HG03575 (cell line): ENCODE data around the gene SLC4A1AP.

Source experiments
- ATAC-seq: cut with Tn5 transposase; IDR thresholded peaks from one replicate; pipeline ENCODE4 v1.9.1; 2021; ENCODE audit not compliant: unreplicated experiment, insufficient number of reproducible peaks, low FRiP score; ENCODE audit errors: extremely low read depth

The SLC4A1AP gene

DNA sequence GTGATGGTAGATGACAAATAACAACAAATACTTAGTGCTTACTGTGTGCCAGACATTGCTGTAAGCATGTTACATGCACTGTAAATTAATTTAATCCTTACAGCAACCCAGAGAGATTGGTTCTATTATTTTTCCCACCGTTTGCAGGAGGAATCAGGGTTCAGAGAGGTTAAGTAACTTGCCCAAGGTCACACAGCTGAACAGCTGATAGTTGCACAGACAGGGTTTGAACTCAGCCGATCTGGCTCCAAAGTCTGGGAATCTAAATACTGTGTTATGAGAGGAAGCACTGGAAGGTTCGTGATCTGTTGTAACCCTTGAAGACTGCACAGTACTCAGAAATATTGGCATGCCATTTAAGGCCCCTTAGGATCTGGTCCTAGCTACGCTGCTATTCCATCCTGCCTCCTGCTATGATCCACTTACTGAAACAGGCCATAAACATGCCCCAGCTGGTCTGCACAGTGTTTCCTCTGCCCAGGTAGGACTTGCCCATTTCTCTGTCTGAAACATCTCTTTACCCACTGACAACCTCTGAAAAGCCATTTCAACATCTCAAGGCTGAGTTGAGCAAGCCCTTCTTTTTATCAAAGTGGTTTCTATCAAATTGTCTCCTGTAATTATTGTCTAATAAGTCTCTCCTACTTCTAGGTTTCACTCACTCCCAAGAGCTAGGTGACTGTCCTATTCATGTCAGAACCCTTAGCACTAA lies 67.4 kb downstream of the SLC4A1AP start:
- no peak for ATAC-seq

DNA sequence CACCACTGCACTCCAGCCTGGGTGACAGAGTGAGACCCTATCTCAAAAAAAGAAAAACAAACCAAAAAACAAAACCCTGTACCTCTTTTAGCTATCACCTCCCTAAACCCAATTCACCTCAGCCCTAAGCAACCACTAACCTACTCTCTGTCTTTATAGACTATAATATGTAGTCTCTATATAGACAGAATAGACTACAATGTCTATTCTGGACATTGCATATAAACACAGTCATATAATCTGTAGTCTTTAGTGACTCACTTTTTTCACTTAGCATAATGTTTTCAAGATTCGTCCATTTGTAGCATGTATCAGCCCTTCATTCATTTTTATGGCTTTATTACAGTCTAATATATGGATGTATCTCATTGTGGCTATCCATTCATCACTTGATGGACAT lies 70.6 kb downstream of the SLC4A1AP start:
- no peak for ATAC-seq

DNA sequence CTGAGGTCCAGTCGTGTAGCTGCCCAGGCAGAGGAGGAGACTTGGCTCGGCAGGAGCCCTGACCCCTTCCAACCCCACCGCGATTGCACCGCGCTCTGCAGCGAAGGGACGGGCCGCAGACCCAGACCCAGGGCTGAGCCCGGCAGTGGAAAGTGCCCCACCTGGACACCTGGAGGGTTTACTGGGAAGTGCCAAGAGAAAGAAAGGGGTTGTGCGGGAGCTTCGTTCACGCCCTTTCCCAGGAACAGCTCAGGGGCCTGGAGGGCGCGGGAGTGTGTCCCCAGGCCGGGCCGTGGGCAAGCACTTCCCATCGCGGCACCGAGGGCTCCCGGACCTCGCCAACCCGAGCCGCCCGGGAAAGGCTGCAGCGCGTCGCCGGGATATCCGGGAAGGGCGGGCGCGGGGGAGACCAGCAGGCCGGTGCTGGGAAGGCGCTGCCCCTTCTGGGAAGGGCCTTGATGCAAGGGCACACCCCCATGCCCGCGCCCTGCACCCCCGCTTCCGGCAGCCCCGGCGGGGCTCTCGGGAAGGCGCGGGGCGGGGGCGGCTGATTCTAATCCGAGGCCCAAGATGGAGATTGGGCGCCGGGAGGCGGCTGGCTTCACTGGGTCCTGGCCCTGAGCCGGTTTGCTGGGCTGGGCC lies 71.7 kb downstream of the SLC4A1AP start:
- no peak for ATAC-seq

DNA sequence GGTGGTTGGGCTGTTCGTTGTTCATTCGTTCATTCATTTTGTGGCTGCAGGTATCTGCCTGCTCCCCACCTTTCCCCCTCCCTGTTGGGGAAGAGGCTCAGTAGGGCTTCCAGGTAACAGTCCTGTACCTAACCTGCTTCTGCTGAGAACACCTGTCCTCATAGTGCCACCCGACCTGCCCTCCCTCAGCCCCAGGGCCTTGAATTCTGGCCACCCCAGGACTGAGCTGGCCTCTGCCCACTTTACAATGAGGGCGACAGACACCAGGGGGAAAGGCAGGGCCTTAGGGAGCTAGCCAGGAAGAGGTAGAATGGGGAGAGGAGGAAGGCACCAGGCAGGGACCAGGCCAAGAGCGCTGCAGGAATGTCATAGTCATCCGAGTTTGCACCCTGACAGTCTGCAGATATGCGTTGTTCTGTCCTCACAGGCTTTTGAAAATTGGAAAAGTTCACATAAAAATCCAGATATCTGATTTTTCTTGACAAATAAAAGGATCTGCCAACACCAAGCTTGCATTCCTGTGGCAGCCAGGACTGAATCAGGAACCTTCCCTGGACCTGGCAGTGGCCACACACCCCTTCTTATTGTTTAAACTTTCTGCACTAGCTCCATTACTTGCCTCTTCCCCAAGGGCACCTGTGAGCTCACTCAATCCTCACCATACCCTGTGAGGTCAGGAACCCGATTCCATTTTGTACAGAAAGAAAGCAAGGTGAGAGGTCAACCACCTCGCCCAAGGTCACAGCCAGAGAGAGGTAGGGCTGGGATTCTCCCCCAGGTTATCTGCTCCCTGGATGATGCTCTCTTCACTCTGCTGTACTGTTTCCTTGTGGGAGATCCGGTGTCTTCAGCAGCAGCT lies 72.6 kb downstream of the SLC4A1AP start:
- ATAC-seq: no peak

DNA sequence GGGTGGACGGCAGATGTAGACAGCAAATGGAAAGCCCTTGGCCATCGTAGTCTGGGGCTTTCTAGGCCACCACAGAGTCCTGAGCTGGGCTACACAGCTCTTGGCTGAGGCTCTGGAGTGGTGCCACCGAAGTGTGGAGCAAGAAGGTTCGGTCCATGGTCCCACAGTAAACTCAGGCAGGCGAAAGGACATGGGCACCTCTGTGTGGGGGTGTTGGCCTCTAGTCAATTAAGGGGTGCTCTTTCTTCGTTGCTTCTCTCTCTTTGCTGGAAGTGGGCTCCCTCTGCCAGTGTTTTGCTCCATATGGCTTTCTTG lies 73.2 kb downstream of the SLC4A1AP start:
- no peak for ATAC-seq

DNA sequence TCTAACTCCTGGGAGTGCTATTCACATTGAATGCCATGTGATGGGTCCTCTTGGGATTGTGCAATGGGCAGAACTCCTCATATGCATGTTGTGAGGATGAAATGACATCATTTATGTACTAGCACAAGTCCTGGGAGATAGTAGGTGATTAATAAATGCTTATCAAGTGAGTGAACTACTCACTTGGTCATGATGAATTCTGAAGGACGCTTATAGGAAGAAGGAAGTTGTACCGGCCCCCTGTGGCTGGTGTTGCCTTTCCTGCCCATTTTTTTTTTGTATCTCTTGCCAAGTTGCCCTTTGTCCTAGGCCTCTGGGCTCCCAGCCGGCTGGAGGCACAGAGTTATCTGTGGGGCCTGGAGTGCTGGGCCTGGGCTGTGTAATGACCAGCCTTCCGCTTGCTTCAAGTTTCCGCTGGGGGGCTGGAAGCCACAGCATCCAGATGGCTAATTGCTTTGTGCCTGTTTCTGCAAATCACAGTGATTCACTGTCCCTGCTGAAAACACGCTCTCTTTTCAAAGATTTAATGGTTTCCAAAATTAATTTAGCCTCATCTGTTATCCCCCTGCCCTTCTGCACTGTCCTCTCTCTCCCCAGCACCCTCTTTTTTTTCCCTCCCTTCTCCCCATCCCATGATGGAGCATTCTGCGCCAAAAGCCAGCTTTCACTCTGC lies 74.1 kb downstream of the SLC4A1AP start:
- ATAC-seq: no peak

DNA sequence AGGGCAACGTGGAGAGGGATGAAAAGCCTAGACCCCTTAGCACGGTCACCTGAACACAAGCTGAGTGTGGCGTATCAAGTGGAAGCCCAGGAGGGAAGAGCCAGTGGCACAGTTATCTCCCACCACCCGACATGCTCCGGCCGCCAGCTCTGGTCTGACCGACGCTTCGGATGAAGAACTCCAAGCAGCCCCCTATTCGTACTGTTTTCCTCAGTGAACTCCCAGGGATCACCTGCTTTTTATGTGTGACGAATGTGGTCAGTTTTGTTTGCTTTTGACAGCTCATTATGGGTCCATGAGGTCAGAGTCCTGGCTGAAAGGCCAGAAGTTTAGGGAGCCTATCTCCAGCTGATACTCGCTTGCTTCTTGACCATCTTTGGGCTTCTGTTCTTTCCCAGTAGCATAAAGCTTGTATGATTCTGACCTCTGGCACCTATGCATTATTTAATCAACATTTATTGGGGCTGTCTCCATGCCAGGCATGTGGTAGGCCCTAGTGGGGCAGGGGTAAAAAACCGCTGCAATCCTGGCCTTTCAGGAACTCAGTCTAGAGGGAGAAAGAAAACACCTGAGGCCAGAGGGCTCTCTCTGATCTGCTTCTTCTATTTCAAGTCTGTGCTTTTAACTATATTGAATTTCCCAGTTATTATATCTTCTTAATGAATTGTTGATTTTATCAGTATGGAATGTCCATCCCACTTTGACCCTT lies 74.8 kb downstream of the SLC4A1AP start:
- no peak for ATAC-seq

DNA sequence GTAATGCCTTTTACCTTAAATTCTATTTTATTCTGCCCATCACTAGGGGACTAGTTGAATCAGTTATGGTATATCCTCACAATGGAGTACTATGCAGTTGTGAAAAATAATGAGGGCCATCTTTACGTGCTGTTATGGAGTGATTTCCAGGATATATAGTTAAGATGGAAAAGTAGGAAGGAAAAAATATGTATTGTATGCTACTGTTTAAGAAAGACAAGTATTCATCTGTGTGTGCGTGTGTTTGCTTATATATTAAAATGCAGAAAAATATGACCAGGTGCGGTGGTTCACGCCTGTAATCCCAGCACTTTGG lies 75.3 kb downstream of the SLC4A1AP start:
- no peak for ATAC-seq

DNA sequence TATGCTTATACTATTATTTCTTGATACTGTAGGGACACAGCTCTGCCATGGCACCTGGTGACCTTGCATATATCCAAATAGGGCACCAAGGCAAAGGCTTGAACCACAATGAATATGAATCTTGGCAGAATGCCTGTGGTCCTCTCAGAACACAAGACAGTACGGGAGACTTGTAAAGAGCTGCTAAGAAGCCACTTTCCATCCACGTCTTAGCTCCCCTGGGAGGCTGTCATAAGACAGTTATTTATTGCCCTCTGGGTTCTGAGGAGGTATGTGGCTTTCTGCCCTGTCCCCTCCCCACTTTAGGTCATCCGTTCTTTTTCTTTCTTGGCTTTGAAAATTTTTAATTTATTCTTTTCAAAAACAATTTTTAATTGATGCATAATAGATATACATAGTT lies 78.0 kb downstream of the SLC4A1AP start:
- ATAC-seq: no peak

DNA sequence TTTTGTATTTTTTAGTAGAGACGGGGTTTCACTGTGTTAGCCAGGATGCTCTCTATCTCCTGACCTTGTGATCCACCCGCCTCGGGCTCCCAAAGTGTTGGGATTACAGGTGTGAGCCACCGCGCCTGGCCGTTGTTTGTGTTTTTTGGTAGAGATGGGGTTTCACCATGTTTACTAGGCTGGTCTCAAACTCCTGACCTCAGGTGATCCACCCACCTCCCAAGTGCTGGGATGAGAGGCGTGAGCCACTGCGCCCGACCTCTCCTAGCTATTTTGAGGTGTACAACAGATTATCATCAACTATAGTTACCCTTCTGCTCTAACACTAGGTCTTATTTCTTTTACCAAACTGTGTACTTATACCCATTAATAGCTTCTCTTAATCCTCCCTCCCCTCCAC lies 78.9 kb downstream of the SLC4A1AP start:
- ATAC-seq: no peak
